CD4-positive, CD25-positive, alpha-beta regulatory T cell (primary cell): Measurements from ENCODE around the gene ST6GALNAC4. TPM values are rescaled to one million over a fixed set of nuclear protein-coding genes. Genes with fewer than 3 reads are reported as not detected.

Experiments
- ATAC-seq, 2 donors: fragments of 150-1000 bp; cut with Tn5 transposase; one replicate each; pipeline ENCODE4 v1.10.0; 2021; ENCODE audit warnings: low read depth in 2 of 2, moderate number of reproducible peaks in 2 of 2, moderate library complexity in 1 of 2
- DNase-seq, 3 donors: peaks; one replicate each; pipeline versions ENCODE4 v3.0.0 to v3.0.0-alpha.2; 2012 to 2022; ENCODE audit warnings: mixed read lengths in 1 of 3
- H3K27ac ChIP-seq: one replicate; pipeline ENCODE4 v1.7.0; 2013; ENCODE audit warnings: mild to moderate bottlenecking, low read length; ENCODE audit not compliant: insufficient read depth, poor library complexity, severe bottlenecking
- H3K27me3 ChIP-seq: one replicate; pipeline ENCODE4 v1.7.0; 2013; ENCODE audit warnings: low read length; ENCODE audit not compliant: control insufficient read depth, insufficient read depth
- H3K36me3 ChIP-seq: one replicate; pipeline ENCODE4 v1.7.0; 2013; ENCODE audit warnings: mild to moderate bottlenecking, low read length, moderate library complexity; ENCODE audit not compliant: control insufficient read depth, insufficient read depth
- H3K4me1 ChIP-seq: 2 replicates; pipeline ENCODE4 v1.7.0; 2013; ENCODE audit warnings: mild to moderate bottlenecking, low read length; ENCODE audit not compliant: insufficient read depth, control insufficient read depth, poor library complexity, severe bottlenecking
- H3K4me3 ChIP-seq: one replicate; pipeline ENCODE4 v1.7.0; 2013; ENCODE audit warnings: low read depth, mild to moderate bottlenecking, low read length, moderate library complexity
- H3K9me3 ChIP-seq, 2 experiments: 1 replicate in 1 of 2; 2 replicates in 1 of 2; pipeline ENCODE4 v1.7.0; 2013; ENCODE audit warnings: low read length in 2 of 2, mild to moderate bottlenecking in 1 of 2, moderate library complexity in 1 of 2; ENCODE audit not compliant: control insufficient read depth in 2 of 2
- H3K27ac Mint-ChIP-seq, 3 donors: one replicate each; pipeline ENCODE4 v1.8.0; 2020 to 2022; ENCODE audit warnings: mild to moderate bottlenecking in 3 of 3, mixed read lengths in 3 of 3, moderate library complexity in 2 of 3
- H3K27me3 Mint-ChIP-seq: one replicate; pipeline ENCODE4 v1.8.0; 2022; ENCODE audit warnings: mild to moderate bottlenecking, mixed read lengths
- H3K36me3 Mint-ChIP-seq: one replicate; pipeline ENCODE4 v1.8.0; 2020; ENCODE audit warnings: mixed read lengths
- H3K4me1 Mint-ChIP-seq, 4 donors: one replicate each; pipeline ENCODE4 v1.8.0; 2020 to 2022; ENCODE audit warnings: mixed read lengths in 4 of 4, mild to moderate bottlenecking in 1 of 4
- H3K4me3 Mint-ChIP-seq, 4 donors: one replicate each; pipeline ENCODE4 v1.8.0; 2020 to 2022; ENCODE audit warnings: mild to moderate bottlenecking in 4 of 4, mixed read lengths in 4 of 4, moderate library complexity in 3 of 4
- H3K9me3 Mint-ChIP-seq, 7 donors: one replicate each; pipeline ENCODE4 v1.8.0; 2020 to 2022; ENCODE audit warnings: mixed read lengths in 7 of 7, mild to moderate bottlenecking in 3 of 7, moderate library complexity in 2 of 7
- polyA plus RNA-seq, 4 donors: library from polyadenylated mRNA; unstranded; fragments of 300-500 nt; fragmentation: Illumina TruSeq; gene quantifications; one replicate each; pipeline ENCODE4 v1.2.3, GENCODE V29; 2021
- total RNA-seq: library from RNA; stranded (reverse); gene quantifications from one replicate; pipeline ENCODE4 v1.2.3, GENCODE V29; 2022

Gene ST6GALNAC4
- total and polyA plus RNA-seq, 5 donors from 2014 or later: 23.1 to 31.6 (median 23.8) TPM

DNA sequence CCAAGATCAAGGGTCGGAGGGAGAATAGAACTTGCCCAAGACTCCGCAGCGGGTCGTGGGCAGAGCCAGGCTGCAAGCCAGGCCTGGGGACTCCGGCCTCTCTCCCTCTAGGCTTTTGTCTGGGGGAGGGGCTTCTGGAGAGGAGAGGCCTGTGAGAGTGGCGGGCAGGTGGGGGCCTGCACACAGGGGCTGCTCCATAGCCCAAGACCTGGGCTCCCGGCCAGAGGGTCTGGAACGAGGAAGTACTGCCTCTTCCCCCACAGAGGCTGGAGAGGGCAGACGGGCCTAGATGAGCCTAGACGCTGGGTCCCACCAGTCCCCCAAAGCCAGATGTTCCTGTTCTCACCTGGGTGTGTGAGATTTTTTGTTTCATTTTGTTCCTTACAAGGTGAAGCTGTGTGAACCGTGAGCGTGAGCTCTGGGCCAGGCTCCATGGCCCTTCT, 12.3 kb downstream of the ST6GALNAC4 start:
- Mint-ChIP-seq H3K27ac (peak overlapping the region; percentile 100), H3K4me1 (peaks cover 4 to 67% (median 27%) of the 10 kb centered on the region in 4 donors), H3K27me3 (no peaks in the 10 kb centered on the region), H3K4me3 (peak overlapping the region; percentile 89 to 97 (median 95)), H3K9me3 (no peaks in the 10 kb centered on the region), H3K36me3 (no peaks in the 10 kb centered on the region)
- H3K36me3 ChIP-seq: no peaks in the 10 kb centered on the region
- peaks cover 63% of the 10 kb centered on the region for H3K4me1 ChIP-seq
- DNase-seq (no peak), ATAC-seq (no peak)
- H3K9me3 ChIP-seq: no peaks in the 10 kb centered on the region
- H3K27ac ChIP-seq: peak overlapping the region; percentile 98
- no peaks in the 10 kb centered on the region for H3K27me3 ChIP-seq
- H3K4me3 ChIP-seq: peak overlapping the region; percentile 89

DNA sequence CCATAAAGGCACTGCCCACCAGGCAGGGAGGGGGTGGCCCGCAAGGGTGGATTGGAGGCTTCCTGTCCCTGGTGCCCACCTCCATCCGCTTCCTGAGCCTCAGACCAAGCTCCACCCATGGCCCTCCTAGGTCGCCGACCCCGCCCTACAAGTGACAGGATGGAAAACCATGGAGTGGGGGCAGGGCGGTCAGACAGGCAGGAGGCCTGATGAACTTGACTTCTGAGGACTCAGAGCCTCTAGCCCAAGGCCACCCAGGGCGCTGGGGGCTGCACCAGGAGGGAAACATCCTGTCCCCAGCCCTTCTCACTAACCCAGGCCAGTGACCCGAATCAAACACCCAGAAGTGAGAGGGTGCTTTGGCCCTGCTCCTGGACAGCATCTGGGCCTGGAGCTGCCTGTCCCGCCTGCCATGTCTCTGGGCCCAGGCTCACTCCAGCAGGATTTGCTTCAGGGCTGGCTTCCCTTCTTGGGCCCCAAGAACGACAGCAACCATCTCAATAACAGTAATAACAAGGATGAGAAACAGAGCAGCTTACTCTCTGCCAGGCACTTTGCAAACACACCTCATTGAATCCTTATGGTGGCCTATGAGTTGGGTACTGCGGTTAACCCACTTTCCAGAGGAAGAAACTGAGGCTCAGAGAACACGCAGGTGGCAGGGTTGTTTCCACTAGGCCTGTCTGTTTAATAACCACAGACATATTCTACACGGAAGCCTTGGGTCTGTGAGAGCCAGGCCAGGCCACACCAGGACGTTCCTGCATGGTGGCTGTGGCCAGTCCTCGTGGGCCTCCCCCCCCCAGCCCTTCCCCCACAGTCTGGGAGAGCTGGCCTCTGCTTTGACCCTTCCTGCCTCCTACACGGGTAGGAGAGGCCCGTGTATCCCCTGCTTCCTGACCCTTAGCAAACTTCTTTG, 13.0 kb downstream of the ST6GALNAC4 start:
- no peaks in the 10 kb centered on the region for H3K9me3 ChIP-seq
- H3K27me3 ChIP-seq: no peaks in the 10 kb centered on the region
- H3K27ac ChIP-seq: peak overlapping the region; percentile 98
- ATAC-seq (no peak), DNase-seq (peak in 2 of 3 donors; percentile 48 to 90)
- no peaks in the 10 kb centered on the region for H3K36me3 ChIP-seq
- peak overlapping the region; percentile 89 for H3K4me3 ChIP-seq
- H3K4me1 ChIP-seq: peaks cover 66% of the 10 kb centered on the region
- peak overlapping the region; percentile 89 to 97 (median 95) for H3K4me3 Mint-ChIP-seq
- H3K27ac Mint-ChIP-seq: peak overlapping the region; percentile 100
- H3K4me1 Mint-ChIP-seq: peaks cover 4 to 66% (median 27%) of the 10 kb centered on the region in 4 donors
- H3K9me3 Mint-ChIP-seq: no peaks in the 10 kb centered on the region
- no peaks in the 10 kb centered on the region for H3K27me3 Mint-ChIP-seq
- H3K36me3 Mint-ChIP-seq: no peaks in the 10 kb centered on the region

DNA sequence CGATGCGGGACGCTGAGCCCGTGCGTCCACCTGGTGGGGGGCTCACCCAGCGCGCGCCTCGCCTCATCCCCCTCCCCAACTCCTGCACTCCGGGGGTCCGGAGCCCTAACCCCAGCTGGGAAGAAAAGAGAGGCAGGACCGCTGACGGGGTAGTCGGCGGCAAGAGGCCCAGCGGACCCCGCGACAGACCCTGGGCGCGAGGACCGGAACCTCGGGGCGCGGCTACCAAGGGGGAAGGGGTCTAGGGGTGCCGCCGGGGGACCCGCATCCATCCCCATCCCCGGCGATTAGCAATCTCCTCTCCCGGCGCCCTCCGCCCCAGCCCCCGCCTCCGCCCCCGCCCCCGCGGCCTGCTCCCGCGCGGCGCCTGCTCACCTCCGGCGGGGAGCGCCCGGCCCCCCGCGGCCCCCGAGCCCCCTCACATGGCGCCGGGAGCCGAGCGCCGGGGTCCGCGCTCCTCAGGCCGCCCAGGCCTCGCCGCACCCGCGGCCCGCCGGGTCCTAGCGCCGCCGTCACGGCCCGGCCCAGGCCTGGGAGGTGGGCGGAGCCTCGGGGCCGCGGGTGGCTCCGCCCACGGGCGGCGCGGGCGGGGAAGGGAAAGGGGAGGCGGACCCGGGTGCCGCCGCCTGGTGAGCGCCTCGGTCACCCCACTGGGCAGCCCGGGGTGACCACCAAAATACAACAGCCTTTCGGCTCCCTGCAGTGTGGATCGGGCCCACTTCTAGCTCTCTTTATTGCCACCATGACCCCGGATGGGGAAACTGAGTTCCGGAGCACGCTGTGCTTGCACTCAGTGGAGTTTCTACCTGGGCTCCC, 17.5 kb downstream of the ST6GALNAC4 start, which contains the start of gene ST6GALNAC6:
Gene ST6GALNAC6, minus strand, starts transcription at position 476 of the 816 bp plus-strand sequence. CDS start 1,622 bp downstream, outside the sequence.
- peak; percentile 82 to 86 for ATAC-seq
- DNase-seq: peak; percentile 59 to 71 (median 70)
- Histone ChIP-seq H3K4me1 (peaks cover 55% of the 10 kb centered on the region), H3K27ac (peak within 1 kb of the TSS; percentile 63), H3K27me3 (no peaks in the 10 kb centered on the region), H3K36me3 (peaks cover 19% of the 10 kb centered on the region), H3K4me3 (peak within 1 kb of the TSS; percentile 75), H3K9me3 (peaks cover 6 to 15% of the 10 kb centered on the region in 2 experiments)
- Mint-ChIP-seq H3K9me3 (peaks cover 0 to 9% (median 0%) of the 10 kb centered on the region in 7 donors), H3K4me3 (peak within 1 kb of the TSS; percentile 89 to 93 (median 92)), H3K4me1 (peaks cover 0 to 58% (median 18%) of the 10 kb centered on the region in 4 donors), H3K27ac (peak within 1 kb of the TSS; percentile 83 to 89 (median 85)), H3K27me3 (no peaks in the 10 kb centered on the region), H3K36me3 (peaks cover 22% of the 10 kb centered on the region)

DNA sequence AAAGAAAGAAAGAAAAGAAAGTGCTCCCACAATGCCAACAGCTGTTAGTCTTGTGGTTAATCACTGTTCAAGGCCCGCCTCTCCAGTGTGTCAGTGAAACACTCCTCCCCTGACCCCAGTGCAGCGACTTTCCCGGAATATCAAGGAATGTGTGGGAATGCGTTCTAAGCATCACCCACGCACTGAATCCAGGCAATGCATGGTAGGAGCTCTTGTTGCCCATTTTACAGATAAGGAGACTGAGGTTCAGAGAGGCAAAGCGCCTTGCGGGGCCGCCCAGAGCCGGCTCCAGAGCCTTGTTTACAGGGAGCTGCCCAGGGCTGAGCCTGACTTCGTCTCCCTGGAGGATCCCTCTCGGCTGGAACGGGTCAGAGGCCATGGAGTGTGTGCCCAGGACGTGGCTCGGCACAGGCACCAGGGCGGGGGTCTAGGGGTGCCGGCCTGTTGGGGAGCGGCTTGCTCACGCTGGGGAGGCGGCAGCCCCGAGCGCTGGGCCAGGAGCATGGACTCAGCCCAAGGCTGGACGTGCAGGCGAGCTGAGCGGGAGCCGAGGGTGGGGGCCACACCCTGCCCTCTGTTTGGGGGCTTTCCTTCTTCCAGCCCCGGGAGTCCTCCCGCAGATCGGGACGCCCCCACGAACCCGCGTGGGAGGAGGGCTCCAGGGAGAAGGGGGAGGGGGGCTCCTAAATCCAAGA, 18.3 kb downstream of the ST6GALNAC4 start:
- Mint-ChIP-seq H3K4me1 (peaks cover 0 to 55% (median 16%) of the 10 kb centered on the region in 4 donors), H3K9me3 (peaks cover 0 to 14% (median 0%) of the 10 kb centered on the region in 7 donors), H3K4me3 (peak overlapping the region; percentile 89 to 93 (median 92)), H3K27me3 (no peaks in the 10 kb centered on the region), H3K27ac (peak overlapping the region; percentile 69 to 89 (median 85)), H3K36me3 (peaks cover 30% of the 10 kb centered on the region)
- DNase-seq: no peak
- peaks cover 6 to 23% of the 10 kb centered on the region in 2 experiments for H3K9me3 ChIP-seq
- H3K27me3 ChIP-seq: no peaks in the 10 kb centered on the region
- H3K4me3 ChIP-seq: peak overlapping the region; percentile 30
- H3K4me1 ChIP-seq: peaks cover 48% of the 10 kb centered on the region
- ATAC-seq: no peak
- peaks cover 27% of the 10 kb centered on the region for H3K36me3 ChIP-seq
- H3K27ac ChIP-seq: peak overlapping the region; percentile 51

DNA sequence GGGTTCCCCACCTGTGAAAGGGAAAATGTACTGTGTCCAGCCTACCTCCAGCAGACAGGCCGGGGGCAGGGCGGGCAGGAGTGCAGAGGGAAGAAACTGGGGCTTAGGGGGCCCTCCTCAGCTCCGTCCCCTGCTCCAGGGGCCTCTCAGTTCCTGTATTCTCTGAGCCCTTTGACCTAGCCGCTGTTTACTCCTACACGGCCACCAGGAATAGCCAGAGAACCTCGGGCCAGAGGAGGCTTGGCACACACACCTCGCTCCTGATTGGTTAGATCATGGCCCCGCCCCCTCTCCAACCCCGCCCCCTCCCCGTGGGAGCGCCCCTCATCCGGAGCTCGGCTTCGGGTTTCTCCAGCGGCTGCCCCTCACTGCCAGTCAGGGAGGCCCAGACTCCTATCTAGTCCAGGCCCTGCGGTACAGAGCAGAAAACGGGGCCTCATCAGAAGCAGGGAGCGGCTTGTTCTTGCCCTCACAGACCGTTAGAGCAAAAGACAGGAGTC, 19.6 kb downstream of the ST6GALNAC4 start:
- H3K4me3 ChIP-seq: no peak overlapping the region
- H3K4me3 Mint-ChIP-seq: peak overlapping the region; percentile 65 to 92 (median 86)
- DNase-seq: no peak

DNA sequence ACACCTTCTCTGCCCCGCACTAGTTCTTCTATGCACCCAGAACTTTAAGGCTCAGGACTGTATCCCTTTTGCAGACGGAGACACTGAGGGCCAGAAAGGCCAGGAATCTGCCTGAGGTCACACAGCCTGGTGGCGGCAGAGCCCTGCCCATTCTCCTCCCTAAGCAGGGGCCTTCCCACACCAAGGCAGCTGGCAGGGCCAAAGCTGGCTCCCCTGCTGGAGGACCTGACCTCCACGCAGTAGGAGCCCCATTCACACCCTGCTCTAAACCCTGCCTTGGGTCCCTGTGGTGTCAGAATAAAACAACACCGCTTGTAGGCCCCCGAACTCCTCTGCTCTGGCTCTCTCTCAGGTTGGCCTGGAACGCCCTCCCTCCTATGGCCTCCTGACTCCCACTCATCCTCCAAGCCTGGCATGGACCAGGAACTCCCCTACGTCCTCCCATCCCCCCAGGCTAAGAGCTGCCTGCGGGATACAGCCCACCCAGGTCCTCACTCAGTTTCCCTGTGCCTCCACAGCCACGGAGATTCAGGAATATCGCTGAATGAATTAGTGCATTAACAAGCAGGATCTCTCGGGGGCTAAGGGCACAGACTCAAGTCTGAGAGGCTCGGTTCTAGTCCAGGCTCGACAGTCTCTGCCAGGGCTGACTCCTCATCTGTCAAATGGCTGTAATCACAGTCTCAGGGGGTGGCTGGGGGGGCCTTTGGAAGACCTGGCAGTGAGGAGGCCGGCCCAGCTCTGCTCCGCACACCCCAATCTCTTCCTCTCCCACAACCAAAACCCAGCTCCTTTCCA, 20.2 kb downstream of the ST6GALNAC4 start:
- Histone ChIP-seq H3K9me3 (peaks cover 6 to 28% of the 10 kb centered on the region in 2 experiments), H3K4me3 (no peak overlapping the region), H3K27me3 (no peaks in the 10 kb centered on the region), H3K27ac (peak overlapping the region; percentile 23), H3K4me1 (peaks cover 31% of the 10 kb centered on the region), H3K36me3 (peaks cover 43% of the 10 kb centered on the region)
- ATAC-seq (no peak), DNase-seq (no peak)
- H3K27ac Mint-ChIP-seq: peak overlapping the region in 2 of 3 donors; percentile 62 to 77
- peaks cover 44% of the 10 kb centered on the region for H3K36me3 Mint-ChIP-seq
- no peaks in the 10 kb centered on the region for H3K27me3 Mint-ChIP-seq
- H3K4me3 Mint-ChIP-seq: peak overlapping the region in 3 of 4 donors; percentile 23 to 78 (median 29)
- H3K9me3 Mint-ChIP-seq: peaks cover 0 to 23% (median 0%) of the 10 kb centered on the region in 7 donors
- H3K4me1 Mint-ChIP-seq: peaks cover 6 to 51% (median 15%) of the 10 kb centered on the region in 4 donors

More for the DNA sequence above, 19.6 kb downstream of the ST6GALNAC4 start:
- ATAC-seq: no peak
- H3K36me3 ChIP-seq: peaks cover 40% of the 10 kb centered on the region
- H3K4me1 ChIP-seq: peaks cover 37% of the 10 kb centered on the region
- Mint-ChIP-seq H3K36me3 (peaks cover 43% of the 10 kb centered on the region), H3K4me1 (peaks cover 4 to 57% (median 17%) of the 10 kb centered on the region in 4 donors), H3K27ac (no peak overlapping the region), H3K27me3 (no peaks in the 10 kb centered on the region), H3K9me3 (peaks cover 0 to 23% (median 0%) of the 10 kb centered on the region in 7 donors)
- H3K9me3 ChIP-seq: peaks cover 6 to 28% of the 10 kb centered on the region in 2 experiments
- peak overlapping the region; percentile 23 for H3K27ac ChIP-seq
- no peaks in the 10 kb centered on the region for H3K27me3 ChIP-seq
